Glomerular visceral epithelial cell (primary cell): ENCODE measurements around the gene LIPT2.
A peak's percentile ranks its signal among the peaks of the same experiment; 100 is the strongest.

ENCODE experiments used
- DNase-seq: peaks from one replicate; pipeline ENCODE4 v3.0.0-alpha.2; 2016; ENCODE audit errors: extremely low spot score

Gene LIPT2

DNA sequence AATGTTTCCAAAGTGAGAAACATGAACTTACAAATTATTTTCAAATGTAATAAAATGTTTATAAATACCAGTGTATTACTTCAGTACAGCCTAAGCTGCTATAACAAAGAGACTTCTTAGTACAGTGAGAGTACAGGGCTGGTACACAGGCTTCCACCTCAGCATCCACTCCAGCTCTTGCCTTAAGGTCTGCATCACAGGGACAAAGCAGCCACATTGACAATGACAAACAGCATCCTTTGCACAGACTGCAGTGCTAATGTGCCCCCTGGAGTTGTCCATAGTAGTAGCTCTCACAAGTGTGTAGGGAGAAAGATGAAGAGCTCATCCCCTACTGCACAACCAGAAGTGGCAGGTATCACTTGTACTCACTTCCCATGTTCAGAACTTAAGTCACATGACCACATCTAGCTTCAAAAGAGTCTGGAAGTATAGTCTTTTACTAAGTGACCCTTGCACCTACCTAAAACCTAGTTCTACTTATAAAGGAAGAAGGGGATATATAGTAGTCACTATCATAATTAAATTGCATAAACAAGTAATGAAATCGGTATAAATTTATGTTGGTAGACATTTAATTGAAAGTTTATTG is 10.7 kb upstream of the LIPT2 start:
- no peak for DNase-seq

DNA sequence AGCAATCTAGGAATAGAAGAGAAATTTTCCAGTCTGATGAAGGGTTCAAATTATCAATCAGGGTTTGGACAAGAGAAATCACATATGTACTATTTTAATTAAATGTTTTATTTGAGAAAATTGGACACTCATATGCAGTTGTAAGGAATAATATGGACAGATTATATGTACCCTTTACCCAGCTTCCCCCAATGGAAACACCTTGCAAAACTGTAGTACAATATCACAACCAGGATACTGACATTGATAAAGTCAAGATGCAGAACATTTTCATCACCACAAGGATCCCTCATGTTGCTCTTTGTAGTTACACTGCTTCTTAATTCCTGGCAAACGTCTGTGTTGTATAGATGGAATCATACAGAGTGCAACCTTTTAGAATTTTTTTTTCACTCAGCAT is 1.4 kb upstream of the LIPT2 start:
- no peak for DNase-seq

DNA sequence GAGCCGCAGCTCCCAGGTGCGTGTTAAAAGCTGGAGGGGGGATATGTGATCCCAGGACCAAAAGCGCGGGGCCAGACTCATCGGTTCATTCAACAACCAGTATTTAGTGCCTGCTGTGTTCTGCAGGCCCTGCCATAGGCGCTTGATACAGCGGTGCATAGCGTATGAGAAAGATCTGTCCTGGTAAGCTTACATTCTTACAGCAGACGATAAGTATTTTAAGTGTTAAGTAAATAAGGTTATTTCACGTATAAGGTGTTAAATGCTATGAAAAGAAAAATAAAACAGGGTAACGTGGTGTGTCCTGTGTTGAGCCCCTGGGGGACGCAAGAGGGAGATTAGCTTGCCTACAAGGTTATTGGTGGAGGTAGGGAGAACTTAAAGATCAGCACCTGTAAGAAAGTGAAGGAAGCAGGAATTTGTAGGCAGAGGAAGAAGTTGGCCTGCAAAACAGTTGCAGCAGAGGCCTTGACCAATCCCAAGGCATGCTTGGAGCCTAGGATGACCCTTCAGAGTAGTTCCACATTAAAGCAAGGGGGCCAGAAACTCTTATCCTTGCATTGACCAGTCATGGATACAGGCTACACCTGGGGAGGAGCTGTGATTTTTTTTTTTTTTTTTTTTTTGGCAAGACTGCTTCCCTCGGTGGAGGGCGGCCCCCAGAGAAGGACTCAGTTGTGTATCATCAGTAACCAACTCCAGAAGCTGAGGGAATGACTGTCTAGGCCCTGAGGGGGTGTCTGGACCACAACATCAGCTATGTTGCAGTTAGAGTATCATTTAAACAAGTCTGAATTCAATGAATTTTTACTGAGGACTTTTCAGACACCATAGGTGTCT is 487 bp upstream of the LIPT2 start:
- DNase-seq = peak; percentile 53

DNA sequence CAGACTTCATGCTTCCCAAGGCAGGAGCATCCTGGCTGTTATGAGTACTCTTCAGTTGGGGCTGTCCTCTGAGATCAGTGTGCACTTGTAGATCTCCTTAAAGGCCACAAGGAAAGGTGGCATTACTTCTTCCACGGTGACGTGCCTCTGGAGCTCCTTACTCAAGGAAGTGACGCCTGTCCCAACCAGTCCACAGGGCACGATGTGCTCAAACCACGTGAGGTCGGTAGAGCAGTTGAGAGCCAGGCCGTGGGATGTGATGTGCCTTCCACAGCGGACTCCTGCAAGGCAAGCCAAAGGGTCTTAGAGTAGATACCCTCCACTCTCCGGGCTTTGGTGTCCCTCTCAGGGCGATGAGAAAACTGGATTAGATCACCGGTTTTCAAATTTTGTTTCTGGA is 1.4 kb downstream of the LIPT2 start:
- no peak for DNase-seq

DNA sequence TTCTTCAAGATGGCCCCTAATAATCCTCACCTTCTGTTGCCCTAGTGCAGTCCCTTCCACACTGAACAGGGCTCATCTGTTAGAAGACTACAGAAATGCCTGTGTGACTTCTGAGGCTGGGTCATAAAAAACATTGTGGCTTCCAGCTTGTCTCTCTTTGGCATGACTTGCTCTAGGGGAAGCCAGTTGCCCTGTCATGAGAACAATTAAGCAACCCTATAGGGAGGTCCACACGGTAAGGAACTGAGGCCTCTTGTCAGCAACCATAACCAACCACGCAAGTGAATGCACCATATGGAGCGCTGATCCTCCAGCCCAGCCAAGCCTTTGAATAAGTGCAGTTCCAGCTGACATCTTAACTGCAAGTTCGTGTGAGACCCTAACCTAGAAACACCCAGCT is 2.6 kb downstream of the LIPT2 start:
- DNase-seq = no peak

DNA sequence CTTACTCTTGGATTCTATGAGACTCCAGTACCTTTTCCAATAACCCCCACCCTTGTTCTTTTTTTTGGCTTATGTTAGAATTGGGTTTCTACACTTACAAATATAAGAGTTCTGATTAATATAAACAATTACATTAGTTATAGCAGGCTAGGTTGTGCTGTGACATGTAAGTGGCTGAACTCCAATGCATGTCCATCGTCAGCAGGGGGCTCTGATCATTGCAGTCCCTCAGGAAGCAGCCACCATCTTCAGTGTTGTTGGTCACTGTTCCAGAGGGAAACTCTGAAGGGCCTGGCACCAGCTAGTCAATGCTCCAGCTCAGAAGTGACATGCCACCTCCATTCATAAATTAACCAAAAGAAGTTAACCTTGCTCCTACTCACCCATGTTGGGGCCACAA is 5.6 kb downstream of the LIPT2 start:
- DNase-seq = no peak

DNA sequence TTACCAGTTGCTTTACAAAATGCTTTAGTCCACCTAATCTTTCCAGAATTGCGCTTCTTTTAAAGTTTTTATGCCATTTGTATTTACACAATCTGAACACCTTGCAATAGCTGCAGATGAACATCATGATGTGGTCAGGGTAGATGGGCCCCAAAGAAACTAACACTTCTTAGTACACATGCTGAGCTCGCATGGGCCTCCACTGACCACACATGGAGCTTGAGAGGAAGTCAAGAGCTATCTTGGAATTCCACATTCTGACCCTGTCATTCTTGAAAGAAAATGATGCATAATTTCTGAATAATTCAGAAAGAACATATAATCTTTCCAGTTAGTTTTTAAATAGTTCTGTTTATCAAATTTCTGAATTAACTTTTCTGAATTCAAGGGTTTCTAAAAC is 7.7 kb downstream of the LIPT2 start:
- DNase-seq = no peak

DNA sequence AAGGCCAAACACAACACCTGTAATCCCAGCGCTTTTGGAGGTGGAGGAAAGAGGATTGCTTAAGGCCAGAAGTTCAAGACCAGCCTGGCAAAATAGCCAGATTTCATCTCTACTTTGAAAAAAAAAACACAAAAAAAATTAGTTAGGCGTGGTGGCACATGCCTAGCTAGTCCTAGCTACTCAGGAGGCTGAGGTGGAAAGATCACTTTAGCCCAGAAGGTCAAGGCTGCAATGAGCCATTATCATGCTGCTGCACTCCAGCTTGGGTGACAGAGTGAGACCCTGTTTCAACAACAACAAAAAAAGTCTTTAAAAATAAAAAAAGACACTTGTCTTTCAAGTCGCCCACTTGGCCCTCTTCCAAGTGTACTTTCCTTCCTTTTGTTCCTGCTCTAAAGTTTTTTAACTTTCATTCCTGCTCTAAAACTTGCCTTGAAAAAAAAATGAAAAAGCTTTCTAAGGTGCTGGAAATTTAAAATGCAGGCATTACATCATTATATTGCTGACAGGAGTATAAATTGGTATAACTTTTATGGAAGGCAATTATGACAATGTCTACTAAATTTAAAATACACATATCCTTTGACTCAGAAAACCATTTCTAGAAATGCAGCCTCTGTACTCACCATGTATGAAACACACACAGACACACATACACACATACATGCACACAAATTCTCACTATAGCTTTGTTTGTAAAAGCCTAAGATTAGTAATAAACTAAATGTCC is 12.7 kb downstream of the LIPT2 start:
- DNase-seq = no peak

DNA sequence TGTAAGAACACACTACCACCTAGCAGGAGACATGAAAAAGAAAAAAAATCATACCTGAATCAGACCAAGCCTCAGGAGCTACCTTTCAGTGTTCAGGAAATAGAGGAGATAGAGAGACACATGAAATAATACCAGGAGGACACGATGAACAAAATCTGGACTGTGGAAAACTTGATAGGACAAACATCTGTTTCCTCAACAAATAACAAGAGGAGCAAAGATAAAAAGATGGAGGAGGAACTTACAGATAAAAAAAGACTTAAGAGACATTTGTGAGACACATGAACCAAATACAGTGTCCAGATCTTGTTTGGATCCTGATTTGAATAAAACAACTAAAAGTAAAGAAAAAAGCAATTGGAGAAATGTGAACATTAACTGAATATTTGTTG is 13.8 kb downstream of the LIPT2 start:
- no peak for DNase-seq

DNA sequence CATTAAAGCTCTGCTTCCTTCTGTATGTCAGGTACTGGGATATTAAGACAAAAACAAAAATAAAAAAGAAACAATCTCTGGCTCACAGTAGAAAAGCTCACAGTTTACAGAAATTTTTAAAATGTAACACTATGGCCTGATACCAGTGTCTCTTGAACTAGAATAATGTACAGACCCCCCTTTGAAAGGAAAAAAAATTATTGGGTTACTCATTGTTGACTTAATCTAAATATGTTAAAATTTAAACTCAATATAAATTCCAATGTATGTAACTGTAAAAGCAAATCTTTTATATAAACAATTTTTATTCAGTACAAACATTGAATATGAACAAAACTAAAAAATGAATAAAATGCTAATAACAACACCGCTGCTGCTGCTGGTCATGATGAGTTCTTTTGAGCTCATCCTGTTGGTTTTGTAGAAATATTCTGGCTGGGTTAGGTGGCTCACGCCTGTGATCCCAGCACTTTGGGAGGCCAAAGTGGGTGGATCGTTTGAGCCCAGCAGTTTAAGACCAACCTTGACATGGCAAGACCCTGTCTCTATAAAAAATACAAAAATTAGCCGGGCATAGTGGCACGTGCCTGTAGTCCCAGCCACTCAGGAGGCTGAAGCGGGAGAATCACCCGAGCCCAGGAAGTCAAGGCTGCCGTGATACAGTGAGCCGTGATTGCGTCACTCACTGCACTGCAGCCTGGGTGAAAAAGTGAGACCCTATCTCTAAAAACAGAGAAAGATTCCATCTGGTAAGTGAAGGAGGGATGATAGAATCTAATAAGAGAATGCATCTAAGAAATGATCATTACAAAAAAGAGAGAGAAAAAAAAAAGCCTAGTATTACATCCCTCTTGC is 14.4 kb downstream of the LIPT2 start:
- no peak for DNase-seq

DNA sequence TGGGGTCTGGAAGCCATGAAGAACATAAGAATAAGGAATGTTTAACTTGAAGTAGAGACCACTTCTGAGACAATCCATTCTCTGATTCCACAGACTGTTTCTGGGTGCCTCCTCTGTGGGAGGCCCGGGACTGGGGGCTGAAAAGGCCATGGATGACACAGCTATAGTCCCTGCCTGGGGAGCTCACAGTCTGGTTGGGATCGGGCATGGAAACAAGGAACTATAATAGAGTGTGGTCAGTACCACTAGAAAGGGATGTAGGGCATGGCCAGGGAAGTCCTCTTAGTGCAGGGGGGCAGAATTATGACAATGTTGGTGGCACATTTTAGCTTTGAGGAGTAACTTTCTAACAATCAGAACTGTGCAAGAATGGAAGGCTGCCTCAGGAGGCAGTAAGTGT is 17.0 kb downstream of the LIPT2 start:
- no peak for DNase-seq

DNA sequence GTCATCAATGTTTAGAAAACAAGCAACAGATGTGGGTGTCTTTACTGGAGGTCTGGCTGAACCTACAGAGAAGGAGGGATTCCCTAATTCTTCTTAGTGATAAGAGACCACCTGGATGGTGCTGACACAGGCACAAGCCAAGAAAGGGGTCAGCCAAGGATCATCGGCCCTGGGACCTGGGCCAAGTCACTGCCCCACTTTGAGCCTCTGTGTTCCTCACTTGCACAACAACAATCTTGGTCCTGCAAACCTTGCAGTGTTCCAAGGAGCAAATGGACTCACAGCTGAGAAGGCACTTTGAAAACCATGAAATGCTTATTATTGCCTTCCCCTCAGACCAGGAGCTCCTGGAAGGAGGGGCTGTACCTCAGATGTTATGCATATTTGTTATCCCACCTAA is 19.2 kb downstream of the LIPT2 start:
- no peak for DNase-seq

DNA sequence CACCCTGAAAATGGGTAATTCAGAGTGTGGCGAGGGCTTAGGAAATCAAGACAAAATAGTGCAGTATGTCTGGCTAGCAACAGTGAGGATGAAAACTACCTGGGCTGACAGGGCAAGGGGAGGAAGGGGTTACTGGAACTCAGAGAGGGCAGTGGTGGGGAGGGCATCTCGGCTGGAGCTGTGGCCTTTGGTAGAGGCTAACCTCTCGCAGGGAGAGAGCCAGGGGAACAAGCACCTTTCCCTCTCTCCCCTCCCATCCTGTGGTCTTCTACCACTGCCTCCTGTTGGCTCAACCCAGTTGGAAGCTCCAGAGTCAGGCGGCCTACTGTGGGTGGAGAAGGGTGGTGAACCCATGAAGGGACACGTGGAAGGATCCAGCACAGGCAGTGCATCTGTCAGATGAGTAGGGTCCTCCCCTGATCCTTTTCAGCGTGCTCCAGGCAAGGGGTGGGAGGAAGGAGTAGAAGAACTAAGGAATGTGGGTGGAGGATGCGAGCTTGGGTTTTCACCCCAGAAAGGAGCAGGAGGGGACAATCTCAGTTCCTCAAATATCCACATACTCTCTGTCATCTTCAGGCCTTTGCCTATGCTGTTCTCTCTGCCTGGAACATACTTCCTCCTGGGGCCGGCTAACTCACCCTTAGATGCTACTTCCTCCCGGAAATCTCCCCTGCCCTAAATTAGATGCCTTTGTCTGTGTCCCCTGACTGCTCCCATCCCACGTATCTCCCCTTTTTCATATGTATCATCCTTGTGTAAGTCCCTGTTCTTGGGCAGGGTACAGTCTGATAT is 19.9 kb downstream of the LIPT2 start:
- no peak for DNase-seq

DNA sequence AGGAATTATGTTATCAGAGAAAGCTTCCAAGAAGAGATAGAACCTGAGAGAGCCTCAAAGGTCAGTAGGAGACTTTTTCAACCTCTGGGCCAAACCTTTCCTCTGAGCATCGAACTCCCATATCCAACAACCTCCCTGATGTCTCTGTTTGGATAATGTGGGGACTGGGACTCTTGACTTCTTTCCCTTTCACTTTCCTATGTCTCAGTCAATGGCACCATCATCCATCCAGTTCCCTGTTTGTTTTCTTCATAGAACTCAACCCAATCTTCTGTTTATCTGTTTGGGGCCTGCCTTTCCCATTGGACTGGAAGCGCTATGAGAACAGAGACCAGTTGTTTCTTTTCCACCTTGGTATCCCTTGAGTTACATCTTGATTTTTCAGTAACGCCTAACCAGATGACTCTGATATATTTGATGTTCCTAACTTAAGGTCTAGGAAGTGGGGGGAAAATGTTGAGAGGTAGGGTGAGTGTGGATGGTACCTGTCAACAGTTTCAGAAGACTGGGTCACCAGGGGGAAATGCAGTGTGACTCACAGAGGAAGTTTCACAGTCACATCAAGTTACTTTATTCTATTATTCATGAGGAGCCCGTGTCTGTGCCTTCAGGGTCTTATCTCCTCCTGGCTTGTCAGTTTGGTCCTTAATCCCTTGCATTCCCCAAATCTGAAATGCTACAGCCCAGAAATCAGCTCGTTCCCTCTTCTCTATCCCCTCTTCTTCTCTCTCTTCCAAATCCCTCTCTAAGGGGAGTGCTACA is 21.7 kb downstream of the LIPT2 start:
- DNase-seq = no peak

DNA sequence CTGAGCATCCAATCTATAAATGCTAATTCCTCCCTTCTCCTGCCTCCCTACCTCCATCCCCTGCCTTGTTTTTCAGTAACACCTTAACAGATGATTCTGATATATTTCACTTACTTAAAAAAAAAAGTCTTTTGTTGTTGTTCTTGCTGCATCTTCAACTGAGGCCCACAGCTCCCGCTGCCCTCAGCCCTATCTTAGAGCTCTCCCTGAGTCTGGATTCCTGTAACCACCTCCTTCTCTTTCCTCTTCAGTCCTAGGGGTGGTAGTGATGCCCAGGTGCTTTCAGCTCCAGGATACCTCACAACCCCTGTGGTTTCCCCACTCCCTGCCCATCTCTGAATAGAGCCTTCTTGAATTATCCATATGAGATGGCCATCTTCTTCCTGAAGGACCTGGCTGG is 22.5 kb downstream of the LIPT2 start:
- no peak for DNase-seq

DNA sequence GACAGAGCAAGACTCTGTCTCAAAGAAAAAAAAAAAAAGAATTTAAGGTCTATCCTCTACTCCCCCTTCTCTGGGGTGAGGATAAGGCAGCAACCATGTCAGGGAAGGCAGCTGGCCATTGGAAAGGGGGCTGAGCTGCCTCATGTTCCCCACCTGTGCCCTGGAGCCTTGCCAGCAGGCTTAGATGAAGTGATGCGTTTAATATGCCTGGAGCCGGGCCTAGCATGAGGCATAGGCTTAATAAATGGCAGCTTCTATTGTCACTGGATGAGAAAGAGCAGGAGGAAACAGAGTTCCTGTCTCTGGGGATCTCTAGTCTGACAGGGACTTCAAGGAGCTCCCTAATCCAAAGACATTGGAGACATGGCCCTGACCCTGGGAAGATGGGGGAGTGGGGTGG is 23.0 kb downstream of the LIPT2 start:
- peak; percentile 39 for DNase-seq

DNA sequence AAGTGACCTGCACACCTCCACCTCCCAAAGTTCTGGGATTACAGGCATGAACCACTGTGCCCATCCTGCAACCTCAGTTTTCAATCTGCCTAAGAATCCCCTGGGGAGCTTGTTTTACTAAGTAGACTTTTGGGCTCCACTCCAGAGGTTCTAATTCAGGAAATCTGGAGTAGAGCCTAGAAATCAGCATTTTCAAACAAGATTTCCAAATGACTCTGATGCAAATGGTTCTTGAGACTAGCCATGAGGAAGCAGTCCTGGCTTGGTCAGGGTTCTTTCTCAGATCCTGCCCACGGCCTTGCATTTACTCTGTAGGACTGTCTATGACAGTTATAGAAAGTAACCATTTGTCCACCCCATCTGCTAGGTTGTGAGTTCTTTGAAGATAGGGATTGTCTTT is 24.6 kb downstream of the LIPT2 start:
- no peak for DNase-seq

DNA sequence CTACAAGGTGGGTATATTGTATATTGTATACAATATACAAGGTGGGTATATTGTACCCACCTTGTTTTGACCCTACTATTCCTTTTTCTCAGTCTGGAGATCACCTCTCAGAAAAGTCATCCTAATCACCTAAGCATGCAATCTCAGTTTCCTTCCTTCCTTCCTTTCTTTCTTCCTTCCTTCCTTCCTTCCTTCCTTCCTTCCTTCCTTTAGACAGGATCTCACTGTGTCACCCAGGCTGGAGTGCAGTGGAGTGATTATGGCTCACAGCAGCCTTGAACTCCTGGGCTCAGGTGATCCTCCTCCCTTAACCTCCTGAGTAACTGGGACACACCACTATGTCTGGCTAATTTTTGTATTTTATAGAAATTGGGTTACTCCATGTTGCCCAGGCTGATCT is 25.0 kb downstream of the LIPT2 start:
- DNase-seq = no peak

DNA sequence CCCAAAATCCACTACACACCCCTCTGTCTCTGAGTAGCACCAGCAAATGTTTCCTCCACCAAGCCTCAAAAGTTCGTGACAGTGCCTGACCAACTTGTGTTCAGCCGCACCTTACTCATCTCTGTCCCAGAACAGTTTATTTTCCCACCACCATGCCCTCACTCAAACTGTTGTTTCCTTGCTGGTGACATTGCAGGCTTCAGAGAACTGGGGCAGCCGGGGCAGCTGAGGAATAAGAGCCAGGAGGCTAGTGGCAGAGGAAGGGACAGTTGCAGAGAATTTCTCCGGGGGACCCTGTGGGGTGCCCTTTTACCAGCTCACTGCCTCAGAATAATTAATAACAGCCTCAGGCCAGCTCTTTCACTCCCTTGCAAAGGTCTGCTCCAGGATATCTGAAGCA is 25.5 kb downstream of the LIPT2 start:
- DNase-seq = no peak
